ENCODE measurements around the gene LRPPRC. TPM values are rescaled to one million over a fixed set of nuclear protein-coding genes. Genes with fewer than 3 reads are reported as not detected.

The LRPPRC gene
- total RNA-seq, 1 experiment from 2014 or later: 253 TPM

- Mint-ChIP-seq H3K9me3 (no peaks in the 10 kb centered on the region), H3K4me3 (no peak overlapping the region), H3K4me1 (no peaks in the 10 kb centered on the region), H3K36me3 (peaks cover 77% of the 10 kb centered on the region), H3K27ac (no peak overlapping the region), H3K27me3 (ENCODE audit: low read depth) (no peaks in the 10 kb centered on the region)
- POLR2A ChIA-PET: interaction anchor here (0.6 kb wide), 1 partner anchor 10 kb away, joined by 3 read pairs; no protein-coding TSS in a partner anchor
- TF ChIP-seq, protein P1, sequence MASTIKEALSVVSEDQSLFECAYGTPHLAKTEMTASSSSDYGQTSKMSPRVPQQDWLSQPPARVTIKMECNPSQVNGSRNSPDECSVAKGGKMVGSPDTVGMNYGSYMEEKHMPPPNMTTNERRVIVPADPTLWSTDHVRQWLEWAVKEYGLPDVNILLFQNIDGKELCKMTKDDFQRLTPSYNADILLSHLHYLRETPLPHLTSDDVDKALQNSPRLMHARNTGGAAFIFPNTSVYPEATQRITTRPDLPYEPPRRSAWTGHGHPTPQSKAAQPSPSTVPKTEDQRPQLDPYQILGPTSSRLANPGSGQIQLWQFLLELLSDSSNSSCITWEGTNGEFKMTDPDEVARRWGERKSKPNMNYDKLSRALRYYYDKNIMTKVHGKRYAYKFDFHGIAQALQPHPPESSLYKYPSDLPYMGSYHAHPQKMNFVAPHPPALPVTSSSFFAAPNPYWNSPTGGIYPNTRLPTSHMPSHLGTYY (CRISPR knock-in tag; IDR thresholded peaks at IDR 0.05): no peak
- no peak for TF ChIP-seq FOXP1 (CRISPR knock-in tag; IDR thresholded peaks at IDR 0.05; ENCODE audit: borderline replicate concordance)
- no peak for TF ChIP-seq ZNF671 (CRISPR knock-in tag; IDR thresholded peaks at IDR 0.05)
- TF ChIP-seq JUN (CRISPR knock-in tag; IDR thresholded peaks at IDR 0.05): no peak
- no peak for TF ChIP-seq HMGA2 (CRISPR knock-in tag; IDR thresholded peaks at IDR 0.05)
- TF ChIP-seq ZNF219 (CRISPR knock-in tag; IDR thresholded peaks at IDR 0.05; ENCODE audit: borderline replicate concordance): no peak
- no peak for TF ChIP-seq NR3C1 (CRISPR knock-in tag; conservative IDR thresholded peaks at IDR 0.05; ENCODE audit: low read depth)
- no peak for TF ChIP-seq SMAD3 (CRISPR knock-in tag; IDR thresholded peaks at IDR 0.05; ENCODE audit: borderline replicate concordance)
- TF ChIP-seq ZNF317 (CRISPR knock-in tag; IDR thresholded peaks at IDR 0.05; ENCODE audit: borderline replicate concordance, low read depth): no peak
- no peak for TF ChIP-seq FOXJ3 (CRISPR knock-in tag; IDR thresholded peaks at IDR 0.05; ENCODE audit: borderline replicate concordance)
- TF ChIP-seq TCF7 (CRISPR knock-in tag; IDR thresholded peaks at IDR 0.05; ENCODE audit: low read depth): no peak
- TF ChIP-seq, protein P2, sequence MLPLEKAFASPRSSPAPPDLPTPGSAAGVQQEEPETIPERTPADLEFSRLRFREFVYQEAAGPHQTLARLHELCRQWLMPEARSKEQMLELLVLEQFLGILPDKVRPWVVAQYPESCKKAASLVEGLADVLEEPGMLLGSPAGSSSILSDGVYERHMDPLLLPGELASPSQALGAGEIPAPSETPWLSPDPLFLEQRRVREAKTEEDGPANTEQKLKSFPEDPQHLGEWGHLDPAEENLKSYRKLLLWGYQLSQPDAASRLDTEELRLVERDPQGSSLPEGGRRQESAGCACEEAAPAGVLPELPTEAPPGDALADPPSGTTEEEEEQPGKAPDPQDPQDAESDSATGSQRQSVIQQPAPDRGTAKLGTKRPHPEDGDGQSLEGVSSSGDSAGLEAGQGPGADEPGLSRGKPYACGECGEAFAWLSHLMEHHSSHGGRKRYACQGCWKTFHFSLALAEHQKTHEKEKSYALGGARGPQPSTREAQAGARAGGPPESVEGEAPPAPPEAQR (CRISPR knock-in tag; IDR thresholded peaks at IDR 0.05): no peak
- no peak for TF ChIP-seq ZMAT4 (CRISPR knock-in tag; IDR thresholded peaks at IDR 0.05)
- CTCF ChIA-PET: no interaction called here
- no peak for DNase-seq (ENCODE audit: low spot score)
- ATAC-seq: no peak
Observed at GRCh38 chr2:43977677-43978375, 18.0 kb downstream of the LRPPRC start.

DNA sequence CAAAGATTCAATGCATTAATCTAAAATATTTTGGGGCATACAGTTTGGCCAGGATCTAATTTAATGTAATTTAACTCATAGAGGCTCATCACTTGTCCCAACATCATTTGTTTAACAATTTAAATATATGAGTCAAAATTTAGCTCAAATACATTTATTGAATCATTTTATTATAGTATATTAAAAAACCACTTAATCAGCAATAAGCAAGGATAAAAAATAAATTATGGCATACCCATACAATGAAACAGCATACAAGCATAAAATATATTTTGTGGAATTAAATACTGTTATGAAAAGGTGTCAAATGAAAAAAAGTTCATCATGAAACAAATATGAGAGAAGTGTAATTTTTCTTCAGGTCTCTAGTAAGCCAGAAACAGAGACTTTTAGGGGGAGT lies 34.9 kb downstream of the LRPPRC start:
- Mint-ChIP-seq H3K4me3 (no peak overlapping the region), H3K27me3 (ENCODE audit: low read depth) (no peaks in the 10 kb centered on the region)

More for the DNA sequence above, 34.9 kb downstream of the LRPPRC start:
- ATAC-seq (no peak), DNase-seq (ENCODE audit: low spot score) (no peak)
- CTCF ChIA-PET: no interaction called here
- Mint-ChIP-seq H3K27ac (no peak overlapping the region), H3K9me3 (no peaks in the 10 kb centered on the region), H3K36me3 (peaks cover 84% of the 10 kb centered on the region), H3K4me1 (no peaks in the 10 kb centered on the region)
- POLR2A ChIA-PET: no interaction called here
- TF ChIP-seq MYBL2 (CRISPR knock-in tag; IDR thresholded peaks at IDR 0.05): no peak
- no peak for TF ChIP-seq ZNF396 (CRISPR knock-in tag; IDR thresholded peaks at IDR 0.05; ENCODE audit: borderline replicate concordance)
- TF ChIP-seq, protein P3, sequence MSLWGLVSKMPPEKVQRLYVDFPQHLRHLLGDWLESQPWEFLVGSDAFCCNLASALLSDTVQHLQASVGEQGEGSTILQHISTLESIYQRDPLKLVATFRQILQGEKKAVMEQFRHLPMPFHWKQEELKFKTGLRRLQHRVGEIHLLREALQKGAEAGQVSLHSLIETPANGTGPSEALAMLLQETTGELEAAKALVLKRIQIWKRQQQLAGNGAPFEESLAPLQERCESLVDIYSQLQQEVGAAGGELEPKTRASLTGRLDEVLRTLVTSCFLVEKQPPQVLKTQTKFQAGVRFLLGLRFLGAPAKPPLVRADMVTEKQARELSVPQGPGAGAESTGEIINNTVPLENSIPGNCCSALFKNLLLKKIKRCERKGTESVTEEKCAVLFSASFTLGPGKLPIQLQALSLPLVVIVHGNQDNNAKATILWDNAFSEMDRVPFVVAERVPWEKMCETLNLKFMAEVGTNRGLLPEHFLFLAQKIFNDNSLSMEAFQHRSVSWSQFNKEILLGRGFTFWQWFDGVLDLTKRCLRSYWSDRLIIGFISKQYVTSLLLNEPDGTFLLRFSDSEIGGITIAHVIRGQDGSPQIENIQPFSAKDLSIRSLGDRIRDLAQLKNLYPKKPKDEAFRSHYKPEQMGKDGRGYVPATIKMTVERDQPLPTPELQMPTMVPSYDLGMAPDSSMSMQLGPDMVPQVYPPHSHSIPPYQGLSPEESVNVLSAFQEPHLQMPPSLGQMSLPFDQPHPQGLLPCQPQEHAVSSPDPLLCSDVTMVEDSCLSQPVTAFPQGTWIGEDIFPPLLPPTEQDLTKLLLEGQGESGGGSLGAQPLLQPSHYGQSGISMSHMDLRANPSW (CRISPR knock-in tag; conservative IDR thresholded peaks at IDR 0.05; ENCODE audit: low read depth): no peak
- TF ChIP-seq NR2C2 (CRISPR knock-in tag; IDR thresholded peaks at IDR 0.05): no peak
- TF ChIP-seq RELA (CRISPR knock-in tag; IDR thresholded peaks at IDR 0.05; ENCODE audit: borderline replicate concordance): no peak
- TF ChIP-seq ARID4B (CRISPR knock-in tag; IDR thresholded peaks at IDR 0.05; ENCODE audit: borderline replicate concordance): no peak
- TF ChIP-seq IRF1 (CRISPR knock-in tag; IDR thresholded peaks at IDR 0.05): no peak
- TF ChIP-seq GTF2I (CRISPR knock-in tag; conservative IDR thresholded peaks at IDR 0.05): no peak
